Measurements from ENCODE around the gene SLA2.
"Not testable (repeated sequence)": the region's sequence is repeated elsewhere in the genome, so short reads cannot be mapped to it uniquely, and the experiment has no call there.

Gene SLA2

DNA sequence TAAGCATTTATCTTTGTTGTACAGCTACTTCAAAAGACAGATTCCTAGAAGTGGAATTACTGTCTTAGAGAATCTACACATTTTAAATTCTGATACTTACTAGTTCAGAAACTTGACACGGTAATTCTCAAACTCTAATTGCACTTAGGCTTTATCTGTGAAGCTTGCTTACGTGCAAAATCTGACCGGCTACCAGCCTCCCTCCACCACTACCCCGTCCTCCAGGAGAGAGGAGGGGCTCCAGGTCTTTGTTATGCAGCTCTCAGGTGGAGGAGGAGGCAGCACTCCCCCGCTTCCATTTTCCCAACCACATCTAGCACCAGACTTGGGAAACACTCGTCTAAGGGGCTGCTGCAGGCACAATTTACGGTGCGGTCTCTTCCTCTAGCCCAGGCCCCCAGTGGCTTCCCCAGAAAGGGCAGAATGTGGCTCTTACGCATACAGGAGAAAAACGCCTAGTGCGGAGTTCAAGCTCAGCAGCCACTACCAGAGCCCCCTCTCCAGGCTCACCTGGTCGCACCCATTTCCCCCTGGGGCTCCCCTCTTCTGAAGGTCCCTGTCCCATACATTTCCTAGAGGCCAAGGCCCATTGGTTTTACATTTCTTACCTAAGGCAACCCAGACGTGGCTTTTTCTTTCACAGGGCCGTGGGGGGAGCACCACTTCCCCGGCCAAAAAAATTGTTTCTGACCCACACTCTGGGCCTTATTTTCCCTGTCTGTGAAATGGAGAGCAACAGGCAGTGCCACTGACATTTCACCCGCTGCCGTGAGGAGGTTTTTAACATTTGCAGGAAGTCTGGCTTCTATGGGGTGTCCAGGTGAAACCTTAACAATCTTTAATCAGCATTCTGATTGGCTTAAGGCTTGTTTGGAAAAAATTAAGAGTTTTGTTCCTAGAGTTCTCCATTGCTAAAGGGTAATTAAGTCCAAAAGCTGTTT is 74.2 kb downstream of the SLA2 start:
- H3K9me3 ChIP-seq (ENCODE audit: insufficient read depth, low read length): no peaks in the 10 kb centered on the region
- H4K20me1 ChIP-seq (ENCODE audit: low read depth, low read length): 0 out of 2 replicates have a peak, but pooled peaks cover 3% of the 10 kb centered on the region
- H3F3A ChIP-seq (ENCODE audit: insufficient read depth): peaks cover 20% of the 10 kb centered on the region
- peak overlapping the region; percentile 99 for H3K9ac ChIP-seq (ENCODE audit: low read length)
- TF ChIP-seq EZH2phosphoT487 (conservative IDR thresholded peaks at IDR 0.05; ENCODE audit: low read length): no peak
- TF ChIP-seq CTCF (IDR thresholded peaks at IDR 0.05; ENCODE audit: insufficient read depth, low read length, poor library complexity, severe bottlenecking): no peak
- H2AFZ ChIP-seq (ENCODE audit: low read depth, low read length, severe bottlenecking): peak overlapping the region; percentile 93
- H3K4me2 ChIP-seq (ENCODE audit: low read depth, low read length, poor library complexity, severe bottlenecking): peak overlapping the region; percentile 79
- no peaks in the 10 kb centered on the region for H3K9me2 ChIP-seq (replicated peaks; ENCODE audit: insufficient read depth, low read length)
- no peaks in the 10 kb centered on the region for H3K36me3 ChIP-seq (ENCODE audit: low read length)
- H3K4me3 ChIP-seq (ENCODE audit: insufficient read depth, low read length, poor library complexity, severe bottlenecking): peak overlapping the region; percentile 60
- no peaks in the 10 kb centered on the region for H3K27me3 ChIP-seq (ENCODE audit: low read length)
- no peak overlapping the region for H3K27ac ChIP-seq (ENCODE audit: low read depth, low read length)
- peaks cover 32% of the 10 kb centered on the region for H3K79me2 ChIP-seq (ENCODE audit: insufficient read depth, low read length)

- H2AFZ ChIP-seq (ENCODE audit: low read depth, low read length, severe bottlenecking): no peak overlapping the region
- no peak overlapping the region for H3K4me3 ChIP-seq (ENCODE audit: insufficient read depth, low read length, poor library complexity, severe bottlenecking)
Measured at GRCh38 chr20:36569847-36570429, 76.1 kb downstream of the SLA2 start.

DNA sequence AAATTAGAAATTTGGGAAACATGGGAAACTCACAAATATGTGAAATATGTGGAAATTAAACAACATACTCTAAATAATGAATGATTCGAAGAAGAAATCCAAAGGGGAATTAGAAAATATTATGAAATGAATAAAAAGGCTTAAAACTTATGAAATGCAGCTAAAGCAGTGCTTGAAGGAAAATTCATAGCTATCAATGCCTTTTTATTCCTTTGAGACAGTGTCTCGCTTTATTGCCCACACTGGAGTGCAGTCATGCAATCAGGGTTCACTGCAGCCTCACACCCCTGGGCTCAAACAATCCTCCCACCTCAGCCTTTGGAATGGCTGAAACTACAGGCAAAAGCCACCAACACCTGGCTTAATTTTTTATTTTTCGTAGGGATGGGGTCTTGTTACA is 80.5 kb downstream of the SLA2 start:
- Histone ChIP-seq H3K9me2 (replicated peaks; ENCODE audit: insufficient read depth, low read length) (no peaks in the 10 kb centered on the region), H2AFZ (ENCODE audit: low read depth, low read length, severe bottlenecking) (no peak overlapping the region), H4K20me1 (ENCODE audit: low read depth, low read length) (no peaks in the 10 kb centered on the region), H3K9me3 (ENCODE audit: insufficient read depth, low read length) (no peaks in the 10 kb centered on the region), H3K9ac (ENCODE audit: low read length) (no peak overlapping the region), H3F3A (ENCODE audit: insufficient read depth) (no peaks in the 10 kb centered on the region), H3K4me3 (ENCODE audit: insufficient read depth, low read length, poor library complexity, severe bottlenecking) (no peak overlapping the region), H3K36me3 (ENCODE audit: low read length) (no peaks in the 10 kb centered on the region), H3K79me2 (ENCODE audit: insufficient read depth, low read length) (no peaks in the 10 kb centered on the region), H3K27me3 (ENCODE audit: low read length) (no peaks in the 10 kb centered on the region), H3K4me2 (ENCODE audit: low read depth, low read length, poor library complexity, severe bottlenecking) (no peak overlapping the region), H3K27ac (ENCODE audit: low read depth, low read length) (no peak overlapping the region)
- TF ChIP-seq EZH2phosphoT487 (conservative IDR thresholded peaks at IDR 0.05; ENCODE audit: low read length): no peak
- TF ChIP-seq CTCF (IDR thresholded peaks at IDR 0.05; ENCODE audit: insufficient read depth, low read length, poor library complexity, severe bottlenecking): no peak

More at GRCh38 chr20:36569847-36570429, 76.1 kb downstream of the SLA2 start:
- Histone ChIP-seq H3F3A (ENCODE audit: insufficient read depth) (peaks cover 20% of the 10 kb centered on the region), H3K9me3 (ENCODE audit: insufficient read depth, low read length) (no peaks in the 10 kb centered on the region), H3K27me3 (ENCODE audit: low read length) (no peaks in the 10 kb centered on the region), H4K20me1 (ENCODE audit: low read depth, low read length) (0 out of 2 replicates have a peak, but pooled peaks cover under 1% of the 10 kb centered on the region), H3K9ac (ENCODE audit: low read length) (no peak overlapping the region), H3K9me2 (replicated peaks; ENCODE audit: insufficient read depth, low read length) (no peaks in the 10 kb centered on the region), H3K27ac (ENCODE audit: low read depth, low read length) (no peak overlapping the region), H3K36me3 (ENCODE audit: low read length) (no peaks in the 10 kb centered on the region), H3K4me2 (ENCODE audit: low read depth, low read length, poor library complexity, severe bottlenecking) (no peak overlapping the region), H3K79me2 (ENCODE audit: insufficient read depth, low read length) (peaks cover 13% of the 10 kb centered on the region)
- TF ChIP-seq CTCF (IDR thresholded peaks at IDR 0.05; ENCODE audit: insufficient read depth, low read length, poor library complexity, severe bottlenecking): no peak
- no peak for TF ChIP-seq EZH2phosphoT487 (conservative IDR thresholded peaks at IDR 0.05; ENCODE audit: low read length)

GRCh38 chr20:36564726-36565121 is 81.3 kb downstream of the SLA2 start:
- H3K9me2 ChIP-seq (replicated peaks; ENCODE audit: insufficient read depth, low read length); H3K9ac ChIP-seq (ENCODE audit: low read length); H3K79me2 ChIP-seq (ENCODE audit: insufficient read depth, low read length); H3K27ac ChIP-seq (ENCODE audit: low read depth, low read length); H3K9me3 ChIP-seq (ENCODE audit: insufficient read depth, low read length); H2AFZ ChIP-seq (ENCODE audit: low read depth, low read length, severe bottlenecking); H3K4me2 ChIP-seq (ENCODE audit: low read depth, low read length, poor library complexity, severe bottlenecking); H3K4me3 ChIP-seq (ENCODE audit: insufficient read depth, low read length, poor library complexity, severe bottlenecking); H3K36me3 ChIP-seq (ENCODE audit: low read length); H3K27me3 ChIP-seq (ENCODE audit: low read length); H3F3A ChIP-seq (ENCODE audit: insufficient read depth); H4K20me1 ChIP-seq (ENCODE audit: low read depth, low read length): not testable (repeated sequence)

DNA sequence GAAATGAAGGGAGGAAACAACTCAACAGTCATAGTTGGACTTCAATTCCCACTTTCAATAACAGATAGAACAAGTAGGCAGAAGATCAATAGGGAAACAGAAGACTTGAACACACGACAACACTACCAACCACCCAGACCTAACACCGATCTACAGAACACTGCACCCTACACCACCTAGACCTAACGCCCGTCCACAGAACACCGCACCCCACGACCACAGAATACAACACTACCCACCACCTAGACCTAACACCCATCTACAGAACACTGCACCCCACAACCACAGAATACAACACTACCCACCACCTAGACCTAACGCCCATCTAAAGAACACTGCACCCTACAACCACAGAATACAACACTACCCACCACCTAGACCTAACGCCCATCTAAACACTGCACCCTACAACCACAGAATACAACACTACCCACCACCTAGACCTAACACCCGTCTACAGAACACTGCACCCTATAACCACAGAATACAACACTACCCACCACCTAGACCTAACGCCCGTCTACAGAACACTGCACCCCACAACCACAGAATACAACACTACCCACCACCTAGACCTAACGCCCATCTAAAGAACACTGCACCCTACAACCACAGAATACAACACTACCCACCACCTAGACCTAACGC is 81.8 kb downstream of the SLA2 start:
- H3K27me3 ChIP-seq (ENCODE audit: low read length); H3K36me3 ChIP-seq (ENCODE audit: low read length); H3K79me2 ChIP-seq (ENCODE audit: insufficient read depth, low read length): not testable (repeated sequence)

More for the DNA sequence above, 81.8 kb downstream of the SLA2 start:
- H3F3A ChIP-seq (ENCODE audit: insufficient read depth); H3K4me3 ChIP-seq (ENCODE audit: insufficient read depth, low read length, poor library complexity, severe bottlenecking); H3K27ac ChIP-seq (ENCODE audit: low read depth, low read length); H3K9me3 ChIP-seq (ENCODE audit: insufficient read depth, low read length); H2AFZ ChIP-seq (ENCODE audit: low read depth, low read length, severe bottlenecking); H3K9ac ChIP-seq (ENCODE audit: low read length); H4K20me1 ChIP-seq (ENCODE audit: low read depth, low read length); H3K4me2 ChIP-seq (ENCODE audit: low read depth, low read length, poor library complexity, severe bottlenecking); H3K9me2 ChIP-seq (replicated peaks; ENCODE audit: insufficient read depth, low read length): not testable (repeated sequence)

Measured in SU-DHL-6 (cell line).